HL-60/S4 treated with phorbol 12-myristate 13-acetate at 8.2 ng/mL for 4 days and 3 days (cell line): ENCODE results near the gene FCAMR.

Source experiments
- in situ Hi-C: fragments of 300-500 bp; cut with MboI; formaldehyde crosslinking; loops from 2 replicates; pipeline ENCODE4 v1.15.0; 2022; ENCODE audit warnings: low sequenced_read_pairs

Gene FCAMR

GRCh38 chr1:206937425-206937824 is 32.8 kb downstream of the FCAMR start:
- in situ Hi-C loops = no loop called here

- in situ Hi-C loops = no loop called here
Measured at GRCh38 chr1:206935491-206936067, 34.7 kb downstream of the FCAMR start.

GRCh38 chr1:206933333-206933945 is 36.8 kb downstream of the FCAMR start:
- in situ Hi-C loops = no loop called here

- in situ Hi-C loops = no loop called here
Measured at GRCh38 chr1:206932177-206932576, 38.1 kb downstream of the FCAMR start.

- in situ Hi-C loops = no loop called here
Measured at GRCh38 chr1:206931709-206932108, 38.6 kb downstream of the FCAMR start.

- in situ Hi-C loops = no loop called here
Measured at GRCh38 chr1:206930210-206930798, 40.0 kb downstream of the FCAMR start.

- in situ Hi-C loops = no loop called here
Measured at GRCh38 chr1:206929524-206929923, 40.7 kb downstream of the FCAMR start.

- in situ Hi-C loops = no loop called here
Measured at GRCh38 chr1:206926286-206926685, 44.0 kb downstream of the FCAMR start.

- in situ Hi-C loops = no loop called here
Measured at GRCh38 chr1:206925106-206925736, 45.0 kb downstream of the FCAMR start.

- in situ Hi-C loops = loop anchor here (25.0 kb wide), 1 partner anchor 187 kb away; no protein-coding TSS in a partner anchor
Measured at GRCh38 chr1:206924592-206925105, 45.6 kb downstream of the FCAMR start.

- in situ Hi-C loops = loop anchor here (25.0 kb wide), 1 partner anchor 187 kb away; no protein-coding TSS in a partner anchor
Measured at GRCh38 chr1:206923961-206924557, 46.2 kb downstream of the FCAMR start.

GRCh38 chr1:206923009-206923960 is 47.0 kb downstream of the FCAMR start:
- in situ Hi-C loops = loop anchor here (25.0 kb wide), 1 partner anchor 186 kb away; no protein-coding TSS in a partner anchor

- in situ Hi-C loops = loop anchor here (25.0 kb wide), 1 partner anchor 185 kb away; no protein-coding TSS in a partner anchor
Measured at GRCh38 chr1:206922524-206922923, 47.7 kb downstream of the FCAMR start.

- in situ Hi-C loops = loop anchor here (25.0 kb wide), 1 partner anchor 185 kb away; no protein-coding TSS in a partner anchor
Measured at GRCh38 chr1:206921772-206922265, 48.4 kb downstream of the FCAMR start, which contains the start of gene FCMR. FCMR (minus strand) TSS chr1:206921941; CDS start chr1:206921854, 87 bp downstream.

- in situ Hi-C loops = loop anchor here (25.0 kb wide), 1 partner anchor 181 kb away; no protein-coding TSS in a partner anchor
Measured at GRCh38 chr1:206918076-206918475, 52.2 kb downstream of the FCAMR start.

GRCh38 chr1:206916000-206916709 is 54.1 kb downstream of the FCAMR start:
- in situ Hi-C loops = loop anchor here (25.0 kb wide), 1 partner anchor 179 kb away; no protein-coding TSS in a partner anchor

GRCh38 chr1:206915030-206915735 is 55.1 kb downstream of the FCAMR start:
- in situ Hi-C loops = loop anchor here (25.0 kb wide), 1 partner anchor 178 kb away; no protein-coding TSS in a partner anchor
